DND-41 (cell line): ENCODE measurements around the gene ANKRD55.

Experiments
- CTCF ChIP-seq: IDR thresholded peaks from 2 replicates; pipeline ENCODE4 v1.5.1; 2012; ENCODE audit warnings: borderline replicate concordance, low read length, moderate library complexity, mild to moderate bottlenecking; ENCODE audit not compliant: poor library complexity, severe bottlenecking; ENCODE audit errors: extremely low read depth
- EZH2 ChIP-seq: IDR thresholded peaks from 3 replicates; pipeline ENCODE4 v1.6.1; 2012; ENCODE audit warnings: borderline replicate concordance, low read depth, mild to moderate bottlenecking, moderate library complexity, low read length, inconsistent platforms; ENCODE audit not compliant: severe bottlenecking

- TF ChIP-seq EZH2 (no peak), CTCF (no peak)
Observed at GRCh38 chr5:56078278-56079156, 154.6 kb downstream of the ANKRD55 start.
